MM.1S (cell line): ENCODE data around the gene UNC5C.

Source experiments
- CTCF ChIP-seq: fragments of 300-600 bp; sonication (generic); IDR thresholded peaks from 2 replicates; pipeline ENCODE4 v1.5.1; 2016; ENCODE audit warnings: antibody characterized with exemption, low read length, mixed read lengths
- EZH2 ChIP-seq: fragments of 300-600 bp; sonication (generic); optimal IDR thresholded peaks from 2 replicates; pipeline ENCODE3; 2017; ENCODE audit warnings: low read depth, mild to moderate bottlenecking, antibody characterized with exemption, low read length, mixed read lengths
- EZH2phosphoT487 ChIP-seq: fragments of 300-600 bp; sonication (generic); IDR thresholded peaks from 2 replicates; pipeline ENCODE4 v1.6.1; 2018; ENCODE audit warnings: antibody characterized with exemption, low read length

- TF ChIP-seq CTCF (no peak), EZH2 (no peak), EZH2phosphoT487 (no peak)
These were observed 405.8 kb downstream of the UNC5C start for GRCh38 chr4:95142932-95143331.
